GM21825 (cell line): ENCODE data around the gene KCNK2.

Source experiments
- ATAC-seq: cut with Tn5 transposase; IDR thresholded peaks from one replicate; pipeline ENCODE4 v1.9.1; 2021; ENCODE audit warnings: mild to moderate bottlenecking, moderate library complexity; ENCODE audit not compliant: unreplicated experiment

KCNK2 gene

GRCh38 chr1:215250913-215251312, 168.4 kb downstream of the KCNK2 start:
- no peak for ATAC-seq

GRCh38 chr1:215251428-215251827, 168.9 kb downstream of the KCNK2 start:
- no peak for ATAC-seq

- ATAC-seq, result no peak
Measured at GRCh38 chr1:215252164-215252563, 169.6 kb downstream of the KCNK2 start.

- no peak for ATAC-seq
Measured at GRCh38 chr1:215256936-215257679, 174.6 kb downstream of the KCNK2 start.

GRCh38 chr1:215260711-215261110, 178.2 kb downstream of the KCNK2 start:
- no peak for ATAC-seq

GRCh38 chr1:215262106-215262505, 179.6 kb downstream of the KCNK2 start:
- ATAC-seq, result no peak

GRCh38 chr1:215263636-215264035, 181.1 kb downstream of the KCNK2 start:
- ATAC-seq, result no peak

GRCh38 chr1:215264649-215265048, 182.1 kb downstream of the KCNK2 start:
- no peak for ATAC-seq

- no peak for ATAC-seq
Measured at GRCh38 chr1:215267495-215267894, 185.0 kb downstream of the KCNK2 start.

GRCh38 chr1:215269955-215270354, 187.4 kb downstream of the KCNK2 start:
- ATAC-seq, result no peak

- no peak for ATAC-seq
Measured at GRCh38 chr1:215273838-215274516, 191.4 kb downstream of the KCNK2 start.

- ATAC-seq, result no peak
Measured at GRCh38 chr1:215276582-215276981, 194.0 kb downstream of the KCNK2 start.

- ATAC-seq, result no peak
Measured at GRCh38 chr1:215277532-215277931, 195.0 kb downstream of the KCNK2 start.

GRCh38 chr1:215279682-215280081, 197.1 kb downstream of the KCNK2 start:
- no peak for ATAC-seq

- no peak for ATAC-seq
Measured at GRCh38 chr1:215282557-215282956, 200.0 kb downstream of the KCNK2 start.

GRCh38 chr1:215285013-215285800, 202.7 kb downstream of the KCNK2 start:
- no peak for ATAC-seq
